T-cell (primary cell): ENCODE measurements around the gene ADAMTS17. TPM values are rescaled to one million over a fixed set of nuclear protein-coding genes. Genes with fewer than 3 reads are reported as not detected.

Experiments used
- ATAC-seq, 4 experiments: fragments of 200-7000 bp in 3 of 4; fragments of 150-1000 bp in 1 of 4; cut with Tn5 transposase; replicated peaks in 1 of 4; 1 replicate in 3 of 4; 2 replicates in 1 of 4; pipeline ENCODE4 v1.10.0; 2021; ENCODE audit warnings: moderate library complexity in 3 of 4, mild to moderate bottlenecking in 2 of 4, moderate number of reproducible peaks in 1 of 4
- CTCF ChIA-PET, 2 donors: fragments of 300-600 bp; sonication (Branson Sonifier 250); formaldehyde crosslinking; loops; one replicate each; lab custom pipeline; 2022; ENCODE audit warnings: antibody characterized with exemption in 2 of 2; lab: Charles Lee
- POLR2A ChIA-PET, 2 donors: fragments of 300-600 bp; sonication (Branson Sonifier 250); formaldehyde crosslinking; loops; one replicate each; lab custom pipeline; 2022; ENCODE audit warnings: antibody characterized with exemption in 2 of 2; lab: Charles Lee
- DNase-seq, 35 experiments: peaks; one replicate each; pipeline versions ENCODE4 v3.0.0 to v3.0.0-alpha.2; 2013 to 2023
- H3K27ac ChIP-seq: one replicate; pipeline ENCODE4 v1.5.1; 2013; ENCODE audit warnings: low read length
- H3K27me3 ChIP-seq, 2 experiments: replicated peaks in 1 of 2; 1 replicate in 1 of 2; 2 replicates in 1 of 2; pipeline versions ENCODE4 v1.6.1 to v1.7.0; 2013; ENCODE audit warnings: low read length in 1 of 2, mixed read lengths in 1 of 2; ENCODE audit not compliant: control insufficient read depth in 2 of 2, insufficient read depth in 2 of 2; ENCODE audit errors: extremely low read depth in 1 of 2
- H3K36me3 ChIP-seq, 2 donors: 1 replicate in 1 of 2; 2 replicates in 1 of 2; pipeline versions ENCODE4 v1.6.1 to v1.7.0; 2013; ENCODE audit warnings: low read length in 1 of 2; ENCODE audit not compliant: control insufficient read depth in 2 of 2, insufficient read depth in 1 of 2; ENCODE audit errors: extremely low read depth in 1 of 2
- H3K4me1 ChIP-seq, 2 experiments: 1 replicate in 1 of 2; 2 replicates in 1 of 2; pipeline versions ENCODE4 v1.6.1 to v1.7.0; 2013; ENCODE audit warnings: low read length in 2 of 2, mixed read lengths in 1 of 2; ENCODE audit not compliant: insufficient read depth in 2 of 2, control insufficient read depth in 1 of 2; ENCODE audit errors: extremely low read depth in 1 of 2
- H3K4me3 ChIP-seq, 2 donors: 1 replicate in 1 of 2; 2 replicates in 1 of 2; pipeline versions ENCODE4 v1.5.1 to v1.7.0; 2013; ENCODE audit warnings: mild to moderate bottlenecking in 2 of 2, low read length in 1 of 2, moderate library complexity in 1 of 2; ENCODE audit not compliant: control insufficient read depth in 1 of 2; ENCODE audit errors: extremely low read depth in 1 of 2
- H3K9me3 ChIP-seq: 2 replicates; pipeline ENCODE4 v1.7.0; 2013
- H3K27ac Mint-ChIP-seq, 2 donors: one replicate each; pipeline ENCODE4 v1.8.0; 2020 to 2021; ENCODE audit warnings: mild to moderate bottlenecking in 2 of 2, mixed read lengths in 2 of 2
- H3K27me3 Mint-ChIP-seq, 2 donors: one replicate each; pipeline ENCODE4 v1.8.0; 2021 to 2022; ENCODE audit warnings: mixed read lengths in 2 of 2
- H3K36me3 Mint-ChIP-seq: one replicate; pipeline ENCODE4 v1.8.0; 2021; ENCODE audit warnings: mixed read lengths
- H3K4me1 Mint-ChIP-seq, 3 donors: one replicate each; pipeline ENCODE4 v1.8.0; 2020 to 2022; ENCODE audit warnings: mixed read lengths in 3 of 3, mild to moderate bottlenecking in 1 of 3
- H3K4me3 Mint-ChIP-seq, 3 donors: one replicate each; pipeline ENCODE4 v1.8.0; 2020 to 2022; ENCODE audit warnings: mild to moderate bottlenecking in 3 of 3, mixed read lengths in 3 of 3, moderate library complexity in 3 of 3
- H3K9me3 Mint-ChIP-seq, 3 donors: one replicate each; pipeline ENCODE4 v1.8.0; 2020 to 2022; ENCODE audit warnings: mixed read lengths in 3 of 3
- WGBS: methylation state at CpG from one replicate; pipeline ENCODE4 v1.1.5; 2013; ENCODE audit warnings: missing lambda C conversion rate; ENCODE audit not compliant: insufficient coverage; 5-methylcytosine and 5-hydroxymethylcytosine counted together
- total RNA-seq, 35 experiments: library from RNA in 6 of 35; stranded (reverse) in 6 of 35; fragments of 120-200 nt in 1 of 35; gene quantifications; one replicate each; pipeline versions ENCODE4 v1.2.1 to v1.2.4 and lab custom pipeline; 2013 to 2026

The ADAMTS17 gene
- total RNA-seq, 5 donors from 2014 or later (not counting 1 experiment from before 2014, with no cell fraction given) = 8.9 to 17.8 (median 11.6) TPM

GRCh38 chr15:99995543-99995942 lies 346.2 kb downstream of the ADAMTS17 start:
- Histone ChIP-seq H3K36me3 (no peaks in the 10 kb centered on the region), H3K4me1 (no peaks in the 10 kb centered on the region), H3K4me3 (no peak overlapping the region), H3K9me3 (no peaks in the 10 kb centered on the region), H3K27ac (no peak overlapping the region), H3K27me3 (no peaks in the 10 kb centered on the region)
- H3K27ac Mint-ChIP-seq = no peak overlapping the region
- no peaks in the 10 kb centered on the region for H3K4me1 Mint-ChIP-seq
- H3K9me3 Mint-ChIP-seq = no peaks in the 10 kb centered on the region
- CTCF ChIA-PET = no interaction called here
- DNase-seq (no peak), ATAC-seq (no peak)
- WGBS = 87% methylated on average over 3 of the region's 11 CpGs
- H3K27me3 Mint-ChIP-seq = no peaks in the 10 kb centered on the region
- H3K36me3 Mint-ChIP-seq = peaks cover 42% of the 10 kb centered on the region
- POLR2A ChIA-PET = no interaction called here
- H3K4me3 Mint-ChIP-seq = no peak overlapping the region

- Histone ChIP-seq H3K27me3 (no peaks in the 10 kb centered on the region), H3K27ac (no peak overlapping the region), H3K36me3 (no peaks in the 10 kb centered on the region), H3K9me3 (no peaks in the 10 kb centered on the region), H3K4me3 (no peak overlapping the region), H3K4me1 (no peaks in the 10 kb centered on the region)
- ChIA-PET CTCF (no interaction called here), POLR2A (no interaction called here)
- 62% methylated on average over 5 of the region's 6 CpGs for WGBS
- H3K27me3 Mint-ChIP-seq = no peaks in the 10 kb centered on the region
- ATAC-seq = no peak
- no peak overlapping the region for H3K27ac Mint-ChIP-seq
- H3K4me1 Mint-ChIP-seq = no peaks in the 10 kb centered on the region
- H3K36me3 Mint-ChIP-seq = peaks cover 45% of the 10 kb centered on the region
- no peak for DNase-seq
- no peaks in the 10 kb centered on the region for H3K9me3 Mint-ChIP-seq
- H3K4me3 Mint-ChIP-seq = no peak overlapping the region
These were observed 346.9 kb downstream of the ADAMTS17 start for GRCh38 chr15:99994849-99995248.

GRCh38 chr15:99993681-99994131 lies 348.1 kb downstream of the ADAMTS17 start:
- Histone ChIP-seq H3K4me1 (no peaks in the 10 kb centered on the region), H3K36me3 (no peaks in the 10 kb centered on the region), H3K27me3 (no peaks in the 10 kb centered on the region), H3K4me3 (no peak overlapping the region), H3K27ac (no peak overlapping the region), H3K9me3 (no peaks in the 10 kb centered on the region)
- POLR2A ChIA-PET = no interaction called here
- no peaks in the 10 kb centered on the region for H3K4me1 Mint-ChIP-seq
- H3K36me3 Mint-ChIP-seq = peaks cover 52% of the 10 kb centered on the region
- H3K9me3 Mint-ChIP-seq = no peaks in the 10 kb centered on the region
- 79% methylated on average over 6 of the region's 10 CpGs for WGBS
- no peak for DNase-seq
- no peak overlapping the region for H3K4me3 Mint-ChIP-seq
- CTCF ChIA-PET = no interaction called here
- ATAC-seq = no peak
- no peaks in the 10 kb centered on the region for H3K27me3 Mint-ChIP-seq
- no peak overlapping the region for H3K27ac Mint-ChIP-seq

- H3K27ac Mint-ChIP-seq = no peak overlapping the region
- Histone ChIP-seq H3K27ac (no peak overlapping the region), H3K4me1 (no peaks in the 10 kb centered on the region), H3K27me3 (no peaks in the 10 kb centered on the region), H3K4me3 (no peak overlapping the region), H3K9me3 (no peaks in the 10 kb centered on the region), H3K36me3 (no peaks in the 10 kb centered on the region)
- ChIA-PET CTCF (no interaction called here), POLR2A (no interaction called here)
- no peaks in the 10 kb centered on the region for H3K4me1 Mint-ChIP-seq
- DNase-seq (no peak), ATAC-seq (no peak)
- H3K9me3 Mint-ChIP-seq = peaks cover 0 to 4% (median 0%) of the 10 kb centered on the region in 3 donors
- no peaks in the 10 kb centered on the region for H3K27me3 Mint-ChIP-seq
- H3K4me3 Mint-ChIP-seq = no peak overlapping the region
- peaks cover 57% of the 10 kb centered on the region for H3K36me3 Mint-ChIP-seq
- WGBS = 92% methylated on average over 7 of the region's 8 CpGs
These were observed 348.5 kb downstream of the ADAMTS17 start for GRCh38 chr15:99993262-99993661.

- no peak overlapping the region for H3K27ac Mint-ChIP-seq
- peaks cover 0 to 6% (median 0%) of the 10 kb centered on the region in 3 donors for H3K9me3 Mint-ChIP-seq
- ChIA-PET CTCF (no interaction called here), POLR2A (no interaction called here)
- H3K4me1 Mint-ChIP-seq = no peaks in the 10 kb centered on the region
- H3K9me3 ChIP-seq = no peaks in the 10 kb centered on the region
- ATAC-seq (no peak), DNase-seq (no peak)
- no peak overlapping the region for H3K4me3 ChIP-seq
- H3K36me3 Mint-ChIP-seq = peaks cover 59% of the 10 kb centered on the region
- no peaks in the 10 kb centered on the region for H3K36me3 ChIP-seq
- H3K27ac ChIP-seq = no peak overlapping the region
- 86% methylated on average over 28 of the region's 29 CpGs for WGBS
- no peak overlapping the region for H3K4me3 Mint-ChIP-seq
- no peaks in the 10 kb centered on the region for H3K27me3 ChIP-seq
- no peaks in the 10 kb centered on the region for H3K4me1 ChIP-seq
- no peaks in the 10 kb centered on the region for H3K27me3 Mint-ChIP-seq
These were observed 349.1 kb downstream of the ADAMTS17 start for GRCh38 chr15:99992611-99993231.

GRCh38 chr15:99989095-99989494 lies 352.7 kb downstream of the ADAMTS17 start:
- Mint-ChIP-seq H3K4me3 (no peak overlapping the region), H3K36me3 (peaks cover 50% of the 10 kb centered on the region), H3K27me3 (no peaks in the 10 kb centered on the region), H3K9me3 (peaks cover 0 to 6% (median 0%) of the 10 kb centered on the region in 3 donors), H3K27ac (no peak overlapping the region), H3K4me1 (no peaks in the 10 kb centered on the region)
- ATAC-seq (no peak), DNase-seq (no peak)
- Histone ChIP-seq H3K27ac (no peak overlapping the region), H3K4me1 (peaks cover 0 to under 1% of the 10 kb centered on the region in 2 experiments), H3K27me3 (peaks cover 0 to 2% of the 10 kb centered on the region in 2 experiments), H3K36me3 (no peaks in the 10 kb centered on the region), H3K9me3 (no peaks in the 10 kb centered on the region), H3K4me3 (no peak overlapping the region)
- WGBS = 90% methylated on average over 8 of the region's 9 CpGs
- POLR2A ChIA-PET = no interaction called here
- CTCF ChIA-PET = no interaction called here
